ENCODE measurements around the gene BCAP31.

Gene BCAP31

DNA sequence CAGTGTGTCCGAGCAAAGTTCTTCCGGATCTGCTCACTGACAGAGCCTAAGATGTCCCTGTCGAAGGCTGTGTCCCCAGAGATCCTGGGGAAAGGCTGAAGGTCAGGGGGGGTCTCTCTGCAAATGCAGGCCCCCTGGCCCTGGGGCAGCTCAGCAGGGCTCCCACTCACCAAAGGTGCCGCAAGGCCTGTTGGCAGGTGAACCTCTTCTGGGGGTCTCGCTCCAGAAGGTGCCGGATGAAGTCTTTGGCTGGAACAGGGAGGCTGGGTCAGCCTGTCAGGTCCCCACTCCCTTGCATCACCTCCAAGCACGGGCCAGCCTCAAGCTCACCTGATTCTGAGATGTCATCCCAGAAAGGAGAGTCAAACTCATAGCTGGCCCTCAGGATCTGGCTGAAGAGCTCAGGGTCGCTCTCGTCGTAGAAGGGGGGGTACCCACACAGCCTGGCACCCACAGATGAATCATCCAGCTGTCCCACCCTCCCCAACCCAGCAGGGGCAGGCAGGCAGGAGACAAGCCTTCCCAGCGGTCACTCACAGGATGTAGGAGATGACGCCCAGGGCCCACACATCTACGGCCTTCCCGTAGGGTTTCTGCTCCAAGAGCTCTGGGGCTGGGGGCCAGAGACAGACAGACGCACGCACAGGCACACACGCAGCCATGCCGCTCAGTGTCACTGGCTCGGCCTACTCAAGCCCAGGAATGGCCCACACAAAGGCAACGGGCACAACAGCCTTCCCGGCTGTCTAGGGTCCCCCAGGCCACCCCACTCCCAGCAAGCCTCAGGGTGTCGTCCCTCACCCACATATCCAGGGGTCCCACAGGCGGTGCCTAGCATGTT is 53.2 kb downstream of the BCAP31 start:
- no peak overlapping the region for H3K4me3 ChIP-seq (ENCODE audit: low read depth, low read length)
- TF ChIP-seq, protein P1, sequence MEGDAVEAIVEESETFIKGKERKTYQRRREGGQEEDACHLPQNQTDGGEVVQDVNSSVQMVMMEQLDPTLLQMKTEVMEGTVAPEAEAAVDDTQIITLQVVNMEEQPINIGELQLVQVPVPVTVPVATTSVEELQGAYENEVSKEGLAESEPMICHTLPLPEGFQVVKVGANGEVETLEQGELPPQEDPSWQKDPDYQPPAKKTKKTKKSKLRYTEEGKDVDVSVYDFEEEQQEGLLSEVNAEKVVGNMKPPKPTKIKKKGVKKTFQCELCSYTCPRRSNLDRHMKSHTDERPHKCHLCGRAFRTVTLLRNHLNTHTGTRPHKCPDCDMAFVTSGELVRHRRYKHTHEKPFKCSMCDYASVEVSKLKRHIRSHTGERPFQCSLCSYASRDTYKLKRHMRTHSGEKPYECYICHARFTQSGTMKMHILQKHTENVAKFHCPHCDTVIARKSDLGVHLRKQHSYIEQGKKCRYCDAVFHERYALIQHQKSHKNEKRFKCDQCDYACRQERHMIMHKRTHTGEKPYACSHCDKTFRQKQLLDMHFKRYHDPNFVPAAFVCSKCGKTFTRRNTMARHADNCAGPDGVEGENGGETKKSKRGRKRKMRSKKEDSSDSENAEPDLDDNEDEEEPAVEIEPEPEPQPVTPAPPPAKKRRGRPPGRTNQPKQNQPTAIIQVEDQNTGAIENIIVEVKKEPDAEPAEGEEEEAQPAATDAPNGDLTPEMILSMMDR (IDR thresholded peaks at IDR 0.05; ENCODE audit: low read depth, low read length, missing control alignments), result no peak
- DNase-seq (ENCODE audit: low read depth), result no peak

DNA sequence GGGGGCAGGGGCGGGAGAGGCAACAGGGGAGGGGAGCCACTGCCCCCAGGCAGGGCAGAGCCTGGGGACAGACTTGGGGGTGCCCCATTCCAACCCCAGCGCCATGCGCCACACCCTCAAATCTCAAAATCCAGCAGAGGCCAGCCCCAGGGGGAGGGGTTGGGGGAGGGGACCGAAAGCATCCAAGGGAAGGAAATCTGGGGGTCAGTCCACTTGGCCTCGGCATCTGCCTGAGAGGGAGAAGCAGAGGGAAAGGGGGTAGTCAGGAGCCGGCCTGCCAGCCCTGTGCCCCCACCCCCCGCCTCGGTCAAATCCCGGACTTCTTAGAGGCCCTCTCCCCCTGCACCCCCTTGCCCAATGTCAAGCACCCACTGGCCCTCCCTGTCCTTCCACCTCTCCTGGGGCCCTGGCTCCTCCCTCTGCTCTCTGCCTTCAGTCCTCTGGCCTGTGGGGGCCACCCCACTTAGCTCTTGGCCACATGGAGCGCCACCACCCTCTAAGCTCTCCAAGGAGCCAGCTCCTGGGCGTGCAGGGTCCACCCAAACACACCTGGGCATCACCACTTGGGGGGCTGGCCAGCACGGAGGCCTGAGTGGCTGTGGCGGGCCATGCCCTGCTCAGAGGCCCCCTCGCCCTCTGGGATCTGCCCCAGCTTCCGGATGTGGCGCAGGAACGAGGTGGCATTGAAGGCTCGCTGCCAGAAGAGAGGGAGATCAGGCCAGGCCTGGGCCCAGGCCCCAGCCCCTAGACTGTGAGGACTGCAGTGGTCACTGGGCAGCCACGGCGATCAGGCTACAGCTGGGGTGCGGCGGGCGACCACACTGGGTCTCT is 54.1 kb downstream of the BCAP31 start:
- H3K4me3 ChIP-seq (ENCODE audit: low read depth, low read length), result no peak overlapping the region
- DNase-seq (ENCODE audit: low read depth), result no peak
- TF ChIP-seq, protein P1 (IDR thresholded peaks at IDR 0.05; ENCODE audit: low read depth, low read length, missing control alignments), result no peak

DNA sequence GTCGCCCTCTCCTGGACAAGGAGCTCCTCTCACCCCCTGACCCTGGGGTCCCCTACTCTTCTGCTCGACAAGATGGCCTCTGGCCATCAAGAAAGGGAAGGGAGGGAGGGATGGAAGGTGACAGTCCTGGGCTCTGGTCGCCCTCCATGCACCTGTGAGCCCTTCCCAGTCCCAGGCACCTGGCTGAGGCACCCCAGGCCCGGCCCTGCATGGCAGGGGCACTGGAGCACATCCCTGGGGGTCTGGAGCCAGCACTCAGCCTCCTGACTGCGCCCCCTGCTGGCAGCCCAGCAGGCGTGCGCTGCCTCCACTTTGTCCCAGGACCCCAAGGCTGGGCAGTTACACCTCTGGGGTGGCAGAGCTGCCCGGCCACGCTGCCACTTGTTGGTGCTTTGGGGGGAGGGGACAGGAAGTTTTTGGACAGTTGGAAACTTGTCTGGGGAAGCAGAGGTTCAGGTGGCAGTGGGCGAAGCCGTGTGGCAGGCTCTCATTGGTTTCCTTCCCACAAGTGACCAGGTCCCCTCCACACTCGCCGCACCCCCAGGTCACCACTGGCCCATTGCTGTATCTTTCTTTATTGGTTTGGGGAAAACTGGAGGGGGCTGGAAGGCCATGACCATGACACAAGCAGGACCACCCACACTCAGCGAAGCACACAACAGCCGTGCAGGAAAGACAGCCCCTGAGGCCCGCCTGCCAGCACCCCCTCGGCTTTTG is 54.9 kb downstream of the BCAP31 start:
- no peak overlapping the region for H3K4me3 ChIP-seq (ENCODE audit: low read depth, low read length)
- TF ChIP-seq, protein P1 (IDR thresholded peaks at IDR 0.05; ENCODE audit: low read depth, low read length, missing control alignments), result peak; percentile 81
- no peak for DNase-seq (ENCODE audit: low read depth)

DNA sequence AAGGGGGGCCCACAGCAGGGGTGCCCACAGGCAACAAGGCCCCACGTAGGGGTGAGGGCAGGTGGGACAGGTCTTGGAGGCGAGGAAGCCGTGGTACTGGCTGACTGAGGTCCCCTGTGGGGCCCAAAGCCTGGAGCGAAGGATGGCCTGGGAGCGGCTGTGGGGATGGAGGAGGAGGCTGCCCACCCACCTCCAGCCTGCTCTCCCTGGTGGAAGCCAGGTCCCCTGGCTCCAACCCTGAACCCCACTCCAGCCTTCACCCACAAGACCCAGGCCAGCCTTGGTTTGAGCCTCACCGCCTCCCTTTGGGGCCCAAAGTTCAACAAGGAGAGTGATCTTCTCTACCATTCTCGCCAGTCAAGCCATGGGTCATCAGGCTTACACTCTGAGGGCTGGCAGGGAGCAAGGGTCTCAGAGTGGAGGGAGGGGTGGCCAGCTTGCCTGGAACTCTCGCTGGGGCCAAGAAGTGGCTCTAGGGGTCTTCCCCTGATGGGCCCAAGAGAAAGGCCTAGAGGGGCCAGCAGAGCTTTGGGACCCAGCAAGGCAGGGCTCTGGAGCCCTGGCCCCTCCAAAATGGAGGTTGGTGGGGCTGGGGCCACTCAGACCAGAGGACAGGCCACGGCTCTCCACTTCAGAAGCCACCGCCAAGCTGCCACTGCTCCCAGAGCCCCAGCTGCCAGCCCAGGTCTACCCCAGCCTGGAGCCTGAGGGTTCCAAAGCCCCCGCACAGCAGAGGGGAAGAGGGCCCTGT is 55.6 kb downstream of the BCAP31 start:
- no peak overlapping the region for H3K4me3 ChIP-seq (ENCODE audit: low read depth, low read length)
- DNase-seq (ENCODE audit: low read depth), result no peak
- TF ChIP-seq, protein P1 (IDR thresholded peaks at IDR 0.05; ENCODE audit: low read depth, low read length, missing control alignments), result no peak

DNA sequence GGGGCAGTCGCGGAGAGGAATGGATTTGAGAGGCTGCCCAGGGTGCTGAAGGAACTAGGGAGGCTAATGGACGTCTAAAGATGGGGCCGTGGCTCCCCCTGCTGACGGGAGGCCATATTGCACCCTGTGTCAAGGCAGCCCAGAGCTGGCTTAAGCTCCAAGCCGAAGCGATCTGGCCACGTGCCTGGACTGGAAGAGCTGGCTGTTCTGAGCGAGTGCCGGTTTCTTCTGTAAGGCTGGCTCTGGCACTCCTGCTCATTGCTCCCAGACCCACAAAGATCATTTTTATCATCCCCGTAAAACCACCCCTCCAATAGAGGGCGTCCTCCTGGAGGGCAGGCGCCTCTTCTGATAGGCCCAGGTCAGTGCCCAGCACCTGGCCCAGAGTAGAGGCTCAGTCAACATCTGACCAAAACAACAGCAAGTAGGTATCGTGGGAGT is 56.2 kb downstream of the BCAP31 start:
- no peak overlapping the region for H3K4me3 ChIP-seq (ENCODE audit: low read depth, low read length)
- peak; percentile 8 for DNase-seq (ENCODE audit: low read depth)
- TF ChIP-seq, protein P1 (IDR thresholded peaks at IDR 0.05; ENCODE audit: low read depth, low read length, missing control alignments), result peak; percentile 75

DNA sequence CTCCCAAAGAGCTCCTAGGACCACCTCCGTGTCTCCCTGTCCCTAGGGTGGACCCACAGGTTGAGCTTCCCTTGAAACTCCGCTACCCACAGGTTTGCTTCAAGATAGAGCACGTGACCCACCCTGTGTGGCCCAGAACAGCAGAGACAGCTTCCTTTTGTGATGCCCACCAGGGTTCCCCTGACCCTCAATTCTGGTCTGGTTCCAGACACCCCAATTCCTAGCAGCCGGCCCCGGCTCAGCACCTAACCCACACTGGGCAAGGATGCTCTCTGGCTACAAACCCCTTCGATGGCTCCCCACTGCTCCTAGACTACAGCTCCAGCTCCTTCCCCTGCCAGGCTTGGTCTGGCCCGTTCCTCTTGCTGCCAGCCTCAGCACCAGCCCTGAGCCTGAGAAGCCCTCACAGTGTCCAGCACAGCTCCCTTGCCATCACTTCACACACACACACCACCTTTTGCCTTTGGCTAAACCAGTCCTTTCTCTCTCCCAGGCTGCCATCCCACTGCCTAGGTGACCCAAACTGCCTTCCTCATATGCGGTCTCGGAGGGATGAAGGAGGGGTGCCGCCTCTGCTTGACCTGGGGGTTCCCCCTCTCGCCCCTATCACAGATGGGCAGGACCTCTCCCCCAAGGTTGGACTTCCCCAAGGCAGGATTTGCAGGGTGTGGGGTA is 56.8 kb downstream of the BCAP31 start:
- no peak for DNase-seq (ENCODE audit: low read depth)
- H3K4me3 ChIP-seq (ENCODE audit: low read depth, low read length), result no peak overlapping the region
- TF ChIP-seq, protein P1 (IDR thresholded peaks at IDR 0.05; ENCODE audit: low read depth, low read length, missing control alignments), result no peak

All from GM12864 (cell line).